NCI-H1048 (cell line): ENCODE data around the gene POU1F1.
"Not testable (repeated sequence)": the region's sequence is repeated elsewhere in the genome, so short reads cannot be mapped to it uniquely, and the experiment has no call there.

Experiments
- DNase-seq: peaks from one replicate; lab custom pipeline; 2025; lab: John Stamatoyannopoulos, UW

POU1F1 gene, protein sequence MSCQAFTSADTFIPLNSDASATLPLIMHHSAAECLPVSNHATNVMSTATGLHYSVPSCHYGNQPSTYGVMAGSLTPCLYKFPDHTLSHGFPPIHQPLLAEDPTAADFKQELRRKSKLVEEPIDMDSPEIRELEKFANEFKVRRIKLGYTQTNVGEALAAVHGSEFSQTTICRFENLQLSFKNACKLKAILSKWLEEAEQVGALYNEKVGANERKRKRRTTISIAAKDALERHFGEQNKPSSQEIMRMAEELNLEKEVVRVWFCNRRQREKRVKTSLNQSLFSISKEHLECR

GRCh38 chr3:87276484-87276883 is at the start of gene POU1F1:
Gene POU1F1, minus strand, starts transcription at chr3:87276584. Its CDS starts 122 bp downstream, at chr3:87276462.
- DNase-seq, result no peak

- no peak for DNase-seq
Measured at GRCh38 chr3:87324609-87325008, 48.2 kb upstream of the POU1F1 start.

DNA sequence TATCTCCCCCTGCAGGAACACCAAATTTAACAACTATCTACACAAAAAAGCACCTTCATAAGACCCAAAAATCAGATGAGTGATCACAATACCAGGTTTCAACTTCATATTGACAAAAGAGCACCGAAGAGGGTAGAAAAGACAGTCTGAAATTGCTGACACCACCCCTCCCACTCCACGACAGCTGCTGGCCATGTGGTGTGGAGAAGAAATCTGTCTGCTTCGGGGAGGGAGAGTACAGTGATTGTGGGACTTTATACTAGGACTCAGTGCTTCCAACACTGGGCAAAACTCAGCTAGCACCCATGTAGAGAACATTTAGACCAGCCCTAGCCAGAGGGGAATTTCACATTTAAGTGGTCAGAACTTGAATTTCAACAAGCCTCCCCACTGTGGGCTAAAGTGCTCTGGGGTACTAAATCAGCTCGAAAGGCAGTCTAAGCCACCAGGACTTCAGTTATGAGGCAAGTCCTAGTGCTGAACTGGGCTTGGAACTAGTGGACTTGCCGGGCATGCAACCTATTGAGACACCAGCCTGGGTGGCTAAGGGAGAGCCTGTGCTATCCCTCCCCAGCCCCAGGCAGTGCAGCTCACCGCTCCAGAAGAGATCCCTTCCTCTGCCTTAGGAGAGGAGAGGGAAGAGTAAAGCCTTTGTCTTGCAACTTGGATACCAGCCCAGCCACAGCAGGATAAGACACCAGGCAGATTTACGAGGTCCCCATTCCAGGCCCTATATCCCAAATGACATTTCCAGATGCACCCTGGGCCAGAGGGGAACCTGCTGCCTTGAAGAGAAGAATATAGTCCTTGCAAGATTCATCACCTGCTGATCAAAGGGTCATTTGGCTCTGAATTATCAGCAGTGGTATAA is 44.6 kb upstream of the POU1F1 start:
- no peak for DNase-seq

DNA sequence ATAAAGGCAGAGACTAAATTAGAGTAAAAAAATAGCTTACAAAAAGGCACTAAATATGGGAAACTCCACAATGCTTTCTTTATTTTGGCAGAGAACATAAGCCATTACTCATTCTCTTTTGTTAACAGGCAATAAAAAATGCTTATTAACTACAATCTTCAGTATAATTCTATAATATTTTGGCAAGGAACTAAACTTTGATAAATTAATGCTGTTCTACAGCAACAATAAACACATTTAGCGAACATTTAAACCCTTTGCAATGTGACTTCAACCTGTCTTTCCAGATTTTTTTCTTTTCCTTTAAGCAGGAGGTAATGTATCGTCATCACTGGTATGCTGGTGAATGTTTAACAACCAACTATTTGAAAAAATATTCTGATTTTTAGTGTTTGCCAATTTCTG is 42.2 kb upstream of the POU1F1 start:
- DNase-seq, result no peak

GRCh38 chr3:87317779-87318178 is 41.4 kb upstream of the POU1F1 start:
- DNase-seq, result no peak

GRCh38 chr3:87313641-87314040 is 37.3 kb upstream of the POU1F1 start:
- DNase-seq, result no peak

- no peak for DNase-seq
Measured at GRCh38 chr3:87311309-87311708, 34.9 kb upstream of the POU1F1 start.

DNA sequence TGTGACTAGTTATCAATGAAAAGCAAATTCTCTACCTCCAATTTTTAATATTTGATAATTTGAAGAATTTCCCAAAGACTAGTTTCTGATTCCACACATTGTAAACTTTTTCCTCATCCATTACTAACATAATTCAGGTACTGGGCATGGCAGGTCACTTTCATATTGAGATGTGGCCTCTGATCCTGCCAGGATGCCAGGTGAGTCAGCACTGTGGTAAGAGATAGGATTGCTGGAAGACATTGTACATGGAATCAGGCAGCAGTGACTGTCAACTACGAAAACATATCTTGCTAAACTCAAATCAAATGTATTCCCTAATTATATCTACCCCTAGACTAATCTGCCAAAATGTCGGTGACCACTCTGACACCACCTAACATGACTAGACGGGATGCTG is 33.2 kb upstream of the POU1F1 start:
- DNase-seq, result no peak

DNA sequence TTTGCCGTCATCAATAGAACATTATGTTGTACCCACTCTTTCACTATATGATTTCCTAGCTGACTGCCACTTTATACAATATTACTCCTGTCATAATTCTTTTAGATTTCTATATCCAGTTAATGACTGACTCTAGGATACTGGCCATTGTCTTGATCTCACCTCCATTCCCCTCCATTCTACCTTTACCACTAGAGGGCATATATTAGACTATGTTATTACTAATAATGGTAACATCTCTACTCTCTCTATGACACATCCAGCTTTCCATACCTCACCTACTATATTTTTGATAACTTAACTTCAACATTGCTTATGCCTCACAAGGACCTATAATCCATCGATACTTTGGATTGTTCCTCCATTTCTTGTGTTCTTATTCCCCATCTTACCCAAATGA is 31.4 kb upstream of the POU1F1 start:
- DNase-seq, result no peak

DNA sequence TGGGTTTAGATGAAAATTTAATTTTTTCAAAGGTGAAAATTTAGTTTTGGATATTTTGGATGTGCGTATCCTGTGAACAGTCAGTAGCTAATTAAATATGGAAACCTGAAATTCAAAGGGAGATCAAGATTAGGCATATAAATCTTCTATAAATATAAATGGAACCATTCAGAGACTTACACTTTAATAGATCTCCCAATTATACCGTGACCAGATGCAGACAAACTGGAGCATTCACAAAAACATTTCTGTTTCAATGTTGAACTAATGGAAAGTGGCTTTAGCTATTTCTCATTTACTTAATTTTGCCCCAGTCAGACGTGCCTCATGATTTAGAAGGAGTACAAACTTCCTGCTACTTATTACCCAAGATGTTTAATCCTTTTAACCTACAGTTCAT is 29.1 kb upstream of the POU1F1 start:
- no peak for DNase-seq

DNA sequence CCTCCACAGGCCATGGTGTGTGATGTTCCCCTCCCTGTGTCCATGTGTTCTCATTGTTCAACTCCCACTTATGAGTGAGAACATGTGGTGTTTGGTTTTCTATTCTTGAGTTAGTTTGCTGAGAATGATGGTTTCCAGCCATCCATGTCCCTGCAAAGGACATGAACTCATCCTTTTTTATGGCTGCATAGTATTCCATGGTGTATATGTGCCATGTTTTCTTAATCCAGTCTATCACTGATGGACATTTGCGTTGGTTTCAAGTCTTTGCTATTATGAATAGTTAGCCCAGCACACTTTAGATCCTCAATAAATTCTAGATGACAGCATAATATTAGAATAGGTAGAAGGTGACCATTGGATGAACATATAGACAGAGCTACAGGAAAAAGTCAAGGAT is 28.6 kb upstream of the POU1F1 start:
- DNase-seq, result not testable (repeated sequence)

DNA sequence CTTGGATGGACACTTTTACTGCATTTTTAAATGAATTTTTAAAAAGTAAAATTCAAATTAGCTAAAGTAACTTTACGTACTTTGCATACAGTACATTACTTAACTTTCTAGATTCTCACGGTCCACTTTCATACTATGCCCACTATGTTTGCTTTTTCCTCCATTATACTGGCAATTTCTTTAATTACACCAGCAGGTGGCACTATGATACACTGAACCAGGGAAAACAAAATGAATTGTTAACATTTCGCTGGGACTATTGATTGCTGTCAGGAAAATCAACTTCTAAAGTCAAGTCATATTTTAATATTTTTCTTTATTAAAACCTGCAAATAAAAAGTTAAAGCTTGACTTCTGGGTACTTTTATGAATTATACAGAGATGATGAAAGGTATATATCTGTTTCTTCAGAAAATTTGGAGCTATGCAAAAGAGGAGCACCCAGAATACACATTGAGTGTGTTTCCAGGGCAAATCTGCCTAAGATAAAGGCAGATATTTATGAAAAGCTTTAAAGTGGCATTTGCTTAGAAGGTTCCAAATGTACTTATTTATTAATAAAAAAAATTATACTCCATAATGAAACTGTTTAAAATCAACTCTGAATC is 21.8 kb upstream of the POU1F1 start:
- DNase-seq, result peak; percentile 4

- DNase-seq, result no peak
Measured at GRCh38 chr3:87288446-87288845, 12.1 kb upstream of the POU1F1 start.

GRCh38 chr3:87287011-87287410 is 10.6 kb upstream of the POU1F1 start:
- no peak for DNase-seq

GRCh38 chr3:87272718-87273341 is 3.6 kb downstream of the POU1F1 start:
- no peak for DNase-seq

DNA sequence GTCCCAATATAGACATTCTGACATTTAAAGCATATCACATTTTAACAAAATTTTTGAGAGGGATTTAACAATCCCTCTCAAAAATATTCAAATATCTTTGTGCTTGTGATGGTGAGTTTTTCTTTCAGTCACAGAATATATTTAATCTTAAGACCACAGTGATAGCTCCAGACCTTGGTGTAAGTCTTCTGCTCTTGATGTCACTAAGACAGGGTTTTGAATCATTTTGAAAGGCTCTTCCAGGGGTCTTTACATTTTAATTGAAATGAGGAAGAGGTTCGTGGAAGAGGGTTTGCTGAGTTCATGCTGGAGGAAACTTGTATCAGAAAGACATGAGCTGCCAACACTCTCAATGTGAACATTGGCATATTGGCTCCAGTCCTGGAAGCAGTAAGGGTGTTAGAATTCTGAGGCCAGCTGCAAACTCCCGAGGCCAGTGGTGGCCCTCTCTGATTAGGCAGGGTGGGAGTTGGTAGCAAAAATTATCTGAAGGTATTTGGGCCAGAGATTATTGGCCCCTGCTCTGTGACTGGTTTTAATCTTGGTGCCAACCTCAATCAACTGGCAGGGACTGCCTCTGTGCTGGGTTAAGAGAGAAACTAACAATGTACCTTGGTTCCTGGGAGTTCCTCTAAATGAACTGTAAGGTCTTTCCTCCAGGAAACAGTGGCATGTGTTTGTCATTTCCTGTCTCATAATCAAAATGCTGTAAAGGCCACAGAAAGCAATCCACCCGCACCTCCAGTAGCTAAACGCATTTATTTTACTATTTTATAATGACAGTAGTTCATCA is 5.3 kb downstream of the POU1F1 start:
- DNase-seq, result no peak

DNA sequence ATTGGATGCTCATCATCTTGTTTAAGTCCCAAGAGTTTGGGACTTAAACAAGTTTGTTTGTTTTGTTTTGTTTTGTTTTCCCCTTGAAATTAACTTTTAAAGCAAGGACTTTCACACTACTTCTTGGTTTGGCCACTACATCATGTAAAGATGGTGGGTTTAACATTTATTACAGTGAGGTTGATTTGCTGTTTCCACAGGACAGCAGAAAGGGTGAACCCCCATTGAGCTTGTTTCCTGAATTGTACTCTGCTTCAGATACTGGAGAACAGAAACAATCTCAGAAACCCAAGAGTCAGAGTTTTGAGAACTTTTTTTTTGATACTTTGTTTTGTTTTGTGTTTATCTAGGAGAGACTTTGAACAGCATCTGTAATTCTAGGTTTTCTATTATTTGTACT is 6.7 kb downstream of the POU1F1 start:
- no peak for DNase-seq

DNA sequence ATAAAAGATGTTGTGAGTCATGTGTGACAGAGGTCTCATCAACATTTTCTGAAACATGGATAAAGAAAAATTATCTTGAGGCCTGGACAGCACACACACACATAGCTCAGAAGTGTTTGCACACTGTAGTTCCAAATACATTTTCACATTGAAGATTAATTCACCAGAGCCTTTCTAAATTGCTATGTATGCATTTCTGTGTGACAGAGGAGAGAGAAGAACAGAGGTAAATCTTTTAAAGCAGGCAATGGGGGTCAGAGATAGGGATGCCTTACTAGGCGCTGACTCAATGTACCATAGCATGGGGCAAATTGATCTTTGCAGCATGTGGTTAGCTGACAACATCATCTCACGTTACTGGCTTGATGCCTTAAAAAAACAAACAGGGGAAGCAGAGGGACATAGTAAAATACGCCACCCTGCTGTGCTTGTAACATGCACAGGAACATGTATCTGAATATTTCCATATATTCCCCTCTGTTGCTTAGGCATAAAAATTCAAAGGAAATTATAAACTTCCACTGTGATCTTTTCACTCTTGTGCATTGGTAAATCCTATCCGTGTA is 7.7 kb downstream of the POU1F1 start:
- DNase-seq, result no peak

DNA sequence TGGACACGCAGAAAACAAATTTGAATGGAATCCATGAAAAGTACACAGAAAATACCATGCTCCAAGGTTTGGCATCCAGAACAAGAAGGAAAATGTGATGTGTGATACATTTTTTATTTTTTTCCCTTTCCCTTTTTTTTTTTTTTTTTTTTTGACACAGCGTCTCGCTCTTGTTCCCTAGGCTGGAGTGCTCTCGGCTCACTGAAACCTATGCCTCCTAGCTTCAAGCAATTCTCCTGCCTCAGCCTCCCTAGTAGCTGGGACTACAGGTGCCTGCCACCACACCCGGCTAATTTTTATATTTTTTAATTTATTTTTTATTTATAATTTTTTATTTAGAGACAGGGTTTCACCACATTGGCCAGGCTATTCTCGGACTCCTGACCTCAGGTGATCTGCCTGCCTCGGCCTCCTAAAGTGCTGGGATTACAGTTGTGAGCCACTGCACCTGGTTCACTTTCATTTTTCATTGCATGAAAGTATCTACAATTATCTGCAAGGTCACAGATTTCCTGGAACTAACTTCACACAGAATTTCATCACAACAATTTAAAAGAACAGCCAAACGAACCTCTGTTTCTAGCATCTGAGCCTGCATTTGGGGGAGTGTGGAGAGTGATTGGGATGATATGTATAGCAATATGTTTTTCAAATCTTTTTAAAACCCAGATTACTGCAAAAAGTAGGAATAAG is 8.3 kb downstream of the POU1F1 start:
- no peak for DNase-seq

- DNase-seq, result no peak
Measured at GRCh38 chr3:87261925-87262324, 14.5 kb downstream of the POU1F1 start.

DNA sequence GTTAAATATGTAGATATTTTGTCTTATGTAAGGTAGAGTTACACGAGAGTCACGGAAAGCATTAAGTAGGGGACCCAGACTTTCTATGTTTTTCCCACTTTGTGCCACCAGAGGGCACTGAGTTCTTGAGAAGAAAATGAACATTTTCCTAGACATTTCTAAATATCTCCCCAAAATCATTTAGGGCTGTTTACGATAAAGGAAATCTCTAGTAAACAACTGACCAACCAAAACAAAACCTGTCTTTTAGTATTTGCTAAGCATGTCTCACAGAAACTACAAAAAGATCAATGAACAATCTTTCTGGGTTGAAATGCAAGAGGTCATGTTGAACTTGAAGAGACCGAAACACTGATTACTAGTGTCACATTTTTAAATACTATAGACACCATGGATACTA is 16.1 kb downstream of the POU1F1 start:
- DNase-seq, result no peak
